CD14-positive monocyte (primary cell): ENCODE data around the gene SECISBP2L. TPM values are rescaled to one million over a fixed set of nuclear protein-coding genes. Genes with fewer than 3 reads are reported as not detected.

Experiments
- DNase-seq, 3 donors: peaks; one replicate each; pipeline ENCODE4 v3.0.0-alpha.2; 2011 to 2022
- H2AFZ ChIP-seq: 2 replicates; pipeline ENCODE4 v1.6.0; 2012; ENCODE audit warnings: mild to moderate bottlenecking, low read depth, low read length, inconsistent platforms; ENCODE audit not compliant: insufficient read depth, poor library complexity, severe bottlenecking
- H3K27ac ChIP-seq, 2 donors: 1 replicate in 1 of 2; 2 replicates in 1 of 2; pipeline ENCODE4 v1.5.1; 2012 to 2013; ENCODE audit warnings: low read length in 2 of 2, control low read depth in 1 of 2, inconsistent platforms in 1 of 2, low read depth in 1 of 2, mild to moderate bottlenecking in 1 of 2
- H3K27me3 ChIP-seq, 2 donors: one replicate each; pipeline versions ENCODE4 v1.6.0 to v1.6.1; 2011 to 2013; ENCODE audit warnings: low read length in 2 of 2; ENCODE audit not compliant: control insufficient read depth in 2 of 2, insufficient read depth in 2 of 2
- H3K36me3 ChIP-seq, 2 donors: replicated peaks in 1 of 2; 1 replicate in 1 of 2; 2 replicates in 1 of 2; pipeline versions ENCODE4 v1.5.1 to v1.6.1; 2012 to 2013; ENCODE audit warnings: low read length in 2 of 2, control low read depth in 1 of 2, inconsistent platforms in 1 of 2, mild to moderate bottlenecking in 1 of 2; ENCODE audit not compliant: insufficient read depth in 2 of 2, control insufficient read depth in 1 of 2
- H3K4me1 ChIP-seq, 2 donors: 1 replicate in 1 of 2; 2 replicates in 1 of 2; pipeline versions ENCODE4 v1.5.1 to v1.6.1; 2012 to 2013; ENCODE audit warnings: low read length in 2 of 2, control low read depth in 1 of 2, inconsistent platforms in 1 of 2, mild to moderate bottlenecking in 1 of 2, moderate library complexity in 1 of 2; ENCODE audit not compliant: insufficient read depth in 2 of 2, control insufficient read depth in 1 of 2
- H3K4me2 ChIP-seq: replicated peaks from 2 replicates; pipeline ENCODE3; 2012; ENCODE audit warnings: low read length, moderate library complexity, mild to moderate bottlenecking; ENCODE audit not compliant: poor library complexity, severe bottlenecking; ENCODE audit errors: extremely low read depth
- H3K4me3 ChIP-seq, 3 experiments: fragments of 200-600 bp in 1 of 3; sonication (generic) in 1 of 3; replicated peaks in 1 of 3; 1 replicate in 2 of 3; 2 replicates in 1 of 3; pipeline ENCODE4 v1.5.1; 2011 to 2013; ENCODE audit warnings: low read length in 3 of 3, mild to moderate bottlenecking in 3 of 3, control low read depth in 2 of 3, low read depth in 2 of 3, inconsistent platforms in 1 of 3, moderate library complexity in 1 of 3
- H3K79me2 ChIP-seq: 2 replicates; pipeline ENCODE4 v1.6.0; 2012; ENCODE audit warnings: mild to moderate bottlenecking, control low read depth, inconsistent platforms, low read length, moderate library complexity; ENCODE audit not compliant: insufficient read depth
- H3K9ac ChIP-seq: 2 replicates; pipeline ENCODE4 v1.6.0; 2017; ENCODE audit warnings: low read length, mild to moderate bottlenecking; ENCODE audit not compliant: insufficient read depth, poor library complexity, severe bottlenecking
- H3K9me3 ChIP-seq, 2 donors: replicated peaks in 1 of 2; 1 replicate in 1 of 2; 2 replicates in 1 of 2; pipeline versions ENCODE4 v1.5.1 to v1.6.1; 2012 to 2013; ENCODE audit warnings: low read length in 2 of 2, control low read depth in 1 of 2; ENCODE audit not compliant: control insufficient read depth in 1 of 2, insufficient read depth in 1 of 2
- H4K20me1 ChIP-seq: 2 replicates; pipeline ENCODE4 v1.6.0; 2012; ENCODE audit warnings: mild to moderate bottlenecking, low read length, control low read depth, moderate library complexity; ENCODE audit not compliant: insufficient read depth
- H3K27ac Mint-ChIP-seq, 7 donors: one replicate each; pipeline ENCODE4 v1.8.0; 2020; ENCODE audit warnings: mild to moderate bottlenecking in 7 of 7, mixed read lengths in 7 of 7, moderate library complexity in 6 of 7, inconsistent platforms in 2 of 7
- H3K27me3 Mint-ChIP-seq, 3 donors: one replicate each; pipeline ENCODE4 v1.8.0; 2021 to 2022; ENCODE audit warnings: low read depth in 3 of 3, mild to moderate bottlenecking in 3 of 3, mixed read lengths in 3 of 3, moderate library complexity in 3 of 3, inconsistent platforms in 1 of 3
- H3K36me3 Mint-ChIP-seq, 2 donors: one replicate each; pipeline ENCODE4 v1.8.0; 2020; ENCODE audit warnings: mixed read lengths in 2 of 2, inconsistent platforms in 1 of 2, mild to moderate bottlenecking in 1 of 2
- H3K4me1 Mint-ChIP-seq: one replicate; pipeline ENCODE4 v1.8.0; 2020; ENCODE audit warnings: mild to moderate bottlenecking, mixed read lengths
- H3K4me3 Mint-ChIP-seq, 2 donors: one replicate each; pipeline ENCODE4 v1.8.0; 2020; ENCODE audit warnings: mild to moderate bottlenecking in 2 of 2, mixed read lengths in 2 of 2, moderate library complexity in 1 of 2
- H3K9me3 Mint-ChIP-seq, 7 donors: one replicate each; pipeline ENCODE4 v1.8.0; 2020 to 2022; ENCODE audit warnings: mixed read lengths in 7 of 7, mild to moderate bottlenecking in 6 of 7, moderate library complexity in 6 of 7, inconsistent platforms in 2 of 7
- CTCF ChIP-seq: fragments of 200-600 bp; IDR thresholded peaks from one replicate; pipeline ENCODE4 v1.8.0; 2022; ENCODE audit warnings: antibody characterized with exemption, mild to moderate bottlenecking
- WGBS: methylation state at CpG from one replicate; pipeline ENCODE4 v1.1.5; 2013; ENCODE audit warnings: missing lambda C conversion rate; ENCODE audit not compliant: insufficient coverage; 5-methylcytosine and 5-hydroxymethylcytosine counted together
- intact Hi-C, 2 donors: fragments of 100-400 bp; cut with micrococcal nuclease; formaldehyde crosslinking; loops; one replicate each; pipeline versions ENCODE4 v1.15.0 to v1.15.1; 2023
- polyA plus RNA-seq, 3 donors: library from polyadenylated mRNA; depleted of rRNA in 1 of 3; unstranded in 2 of 3; stranded (reverse) in 1 of 3; fragments of 300-500 nt in 2 of 3; fragments of >200 nt in 1 of 3; fragmentation: Illumina TruSeq in 2 of 3; gene quantifications; 1 replicate in 2 of 3; 2 replicates in 1 of 3; pipeline ENCODE4 v1.2.3, GENCODE V29; 2012 to 2021

The SECISBP2L gene
- polyA plus RNA-seq, 3 donors: 5.0 to 19.8 (median 9.5) TPM

- Histone ChIP-seq H3K9me3 (no peaks in the 10 kb centered on the region), H3K27me3 (no peaks in the 10 kb centered on the region), H2AFZ (no peak overlapping the region), H3K4me2 (no peak overlapping the region), H3K79me2 (peaks cover 39% of the 10 kb centered on the region), H3K9ac (no peak overlapping the region), H3K4me1 (no peaks in the 10 kb centered on the region), H3K36me3 (peaks cover 18 to 31% of the 10 kb centered on the region in 2 donors), H4K20me1 (peaks cover 39% of the 10 kb centered on the region), H3K4me3 (no peak overlapping the region), H3K27ac (peak overlapping the region in 1 of 2 donors; percentile 6)
- DNase-seq: no peak
- Mint-ChIP-seq H3K27ac (no peak overlapping the region), H3K4me3 (no peak overlapping the region), H3K36me3 (peaks cover 23 to 31% of the 10 kb centered on the region in 2 donors), H3K9me3 (peaks cover 0 to 4% (median 0%) of the 10 kb centered on the region in 7 donors), H3K4me1 (peaks cover 10% of the 10 kb centered on the region), H3K27me3 (peaks cover 0 to 4% (median 0%) of the 10 kb centered on the region in 3 donors)
- intact Hi-C loops: no loop called here
- no peak for TF ChIP-seq CTCF
These were observed 8.7 kb downstream of the SECISBP2L start for GRCh38 chr15:49037546-49037940.

- no peak for TF ChIP-seq CTCF
- H3K4me2 ChIP-seq: no peak overlapping the region
- H3K4me1 ChIP-seq: no peaks in the 10 kb centered on the region
- Mint-ChIP-seq H3K36me3 (peaks cover 29 to 34% of the 10 kb centered on the region in 2 donors), H3K27ac (no peak overlapping the region), H3K4me3 (no peak overlapping the region), H3K27me3 (no peaks in the 10 kb centered on the region), H3K9me3 (peaks cover 0 to 4% (median 0%) of the 10 kb centered on the region in 7 donors), H3K4me1 (peaks cover 8% of the 10 kb centered on the region)
- no peak overlapping the region for H3K4me3 ChIP-seq
- peaks cover 32% of the 10 kb centered on the region for H4K20me1 ChIP-seq
- no peaks in the 10 kb centered on the region for H3K27me3 ChIP-seq
- peak overlapping the region in 1 of 2 donors; percentile 6 for H3K27ac ChIP-seq
- H3K36me3 ChIP-seq: peaks cover 18 to 38% of the 10 kb centered on the region in 2 donors
- H2AFZ ChIP-seq: no peak overlapping the region
- no peaks in the 10 kb centered on the region for H3K9me3 ChIP-seq
- peaks cover 33% of the 10 kb centered on the region for H3K79me2 ChIP-seq
- DNase-seq: no peak
- WGBS: 83% methylated on average over 1 of the region's 3 CpGs
- intact Hi-C loops: no loop called here
- H3K9ac ChIP-seq: no peak overlapping the region
These were observed 9.3 kb downstream of the SECISBP2L start for GRCh38 chr15:49036650-49037545.
